ENCODE results near the gene KCNQ1.

Gene KCNQ1

DNA sequence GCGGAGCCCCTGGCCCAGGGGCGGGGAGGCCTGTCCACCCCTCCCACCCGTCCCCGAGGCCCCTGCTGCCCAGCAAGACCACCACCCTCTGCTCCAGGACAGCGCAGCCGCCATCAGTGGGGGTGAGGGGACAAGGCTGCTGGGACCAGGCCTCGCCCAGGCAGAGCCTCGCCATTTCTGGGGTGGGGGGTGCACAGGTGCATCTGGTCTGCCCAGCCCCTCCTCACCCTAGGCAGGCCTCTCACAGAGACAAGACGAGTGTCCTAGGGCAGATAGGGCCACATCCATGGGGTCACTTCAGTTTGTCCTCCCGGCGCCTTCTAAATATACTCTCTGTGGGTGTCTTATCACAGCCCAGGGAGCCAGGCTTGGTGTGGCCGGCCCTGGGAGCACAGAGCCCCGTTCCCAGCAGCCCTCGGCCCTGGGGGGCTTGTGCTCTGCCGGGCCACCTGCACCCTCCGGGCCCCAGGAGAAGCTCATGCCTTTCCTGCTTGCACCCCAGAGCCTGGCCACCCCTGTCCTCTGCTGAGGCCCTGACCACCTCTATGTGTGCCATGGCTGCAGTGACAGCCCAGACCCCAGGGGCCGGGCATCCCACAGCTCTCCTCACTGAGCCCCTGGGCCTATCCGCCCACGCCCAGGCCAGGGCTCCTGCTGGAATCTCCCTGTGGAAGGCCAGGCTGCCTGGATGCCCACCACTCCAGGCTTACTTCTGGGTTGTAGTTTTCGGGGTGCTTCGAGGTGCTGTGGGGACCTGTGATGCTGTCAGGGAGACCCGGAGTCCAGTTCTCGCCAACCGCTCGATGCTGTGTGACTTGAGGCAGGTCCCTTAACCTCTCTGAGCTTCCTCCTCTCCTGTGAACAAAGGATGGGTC lies 70.8 kb downstream of the KCNQ1 start:
- TF ChIP-seq, protein P1, sequence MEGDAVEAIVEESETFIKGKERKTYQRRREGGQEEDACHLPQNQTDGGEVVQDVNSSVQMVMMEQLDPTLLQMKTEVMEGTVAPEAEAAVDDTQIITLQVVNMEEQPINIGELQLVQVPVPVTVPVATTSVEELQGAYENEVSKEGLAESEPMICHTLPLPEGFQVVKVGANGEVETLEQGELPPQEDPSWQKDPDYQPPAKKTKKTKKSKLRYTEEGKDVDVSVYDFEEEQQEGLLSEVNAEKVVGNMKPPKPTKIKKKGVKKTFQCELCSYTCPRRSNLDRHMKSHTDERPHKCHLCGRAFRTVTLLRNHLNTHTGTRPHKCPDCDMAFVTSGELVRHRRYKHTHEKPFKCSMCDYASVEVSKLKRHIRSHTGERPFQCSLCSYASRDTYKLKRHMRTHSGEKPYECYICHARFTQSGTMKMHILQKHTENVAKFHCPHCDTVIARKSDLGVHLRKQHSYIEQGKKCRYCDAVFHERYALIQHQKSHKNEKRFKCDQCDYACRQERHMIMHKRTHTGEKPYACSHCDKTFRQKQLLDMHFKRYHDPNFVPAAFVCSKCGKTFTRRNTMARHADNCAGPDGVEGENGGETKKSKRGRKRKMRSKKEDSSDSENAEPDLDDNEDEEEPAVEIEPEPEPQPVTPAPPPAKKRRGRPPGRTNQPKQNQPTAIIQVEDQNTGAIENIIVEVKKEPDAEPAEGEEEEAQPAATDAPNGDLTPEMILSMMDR (IDR thresholded peaks at IDR 0.05; ENCODE audit: insufficient read depth, low read length, poor library complexity, severe bottlenecking): no peak
- no peak overlapping the region for H3K4me3 ChIP-seq (replicated peaks; ENCODE audit: low read depth, low read length)
- DNase-seq (ENCODE audit: extremely low read depth, insufficient read length): no peak
- H3K36me3 ChIP-seq (ENCODE audit: control insufficient read depth, insufficient read depth, low read length): no peaks in the 10 kb centered on the region
- H3K27me3 ChIP-seq (replicated peaks; ENCODE audit: control insufficient read depth, insufficient read depth, low read length): no peaks in the 10 kb centered on the region; the same call in 1 of the 2 replicates

DNA sequence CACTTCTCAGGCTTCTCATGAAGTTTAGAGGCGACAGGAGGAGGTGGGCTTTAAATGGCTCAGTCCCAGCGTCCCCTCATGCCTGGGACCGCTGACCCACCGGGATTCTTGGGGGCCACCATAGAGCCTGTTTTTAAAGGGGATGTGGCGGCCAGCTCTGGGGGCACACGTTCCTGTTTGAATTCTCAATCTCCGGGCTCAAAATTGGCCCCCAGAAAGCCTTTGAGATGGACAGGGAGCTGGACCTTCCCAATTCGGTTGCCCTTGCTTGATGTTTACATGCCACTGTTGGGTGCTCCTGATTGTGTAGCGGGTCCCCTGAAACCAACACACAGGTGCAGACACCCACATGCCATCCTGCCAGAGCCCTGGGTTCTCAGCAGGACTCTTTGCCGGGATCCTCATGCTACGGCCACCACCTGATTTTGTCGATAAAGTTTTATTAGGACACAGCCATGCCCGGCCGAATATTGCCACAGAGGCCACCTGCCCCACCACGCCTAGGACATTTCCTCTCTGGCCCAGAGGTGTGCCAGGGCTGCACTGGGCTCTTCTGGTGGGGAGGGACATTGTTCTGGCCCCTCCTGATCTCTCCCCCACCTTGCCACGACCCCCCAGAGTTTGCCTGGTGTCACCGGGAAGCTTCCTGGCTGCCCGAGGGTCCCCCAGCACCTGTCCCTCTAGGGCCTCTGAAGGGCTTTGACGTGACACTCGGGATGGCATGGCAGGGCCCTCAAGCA lies 71.6 kb downstream of the KCNQ1 start:
- Histone ChIP-seq H3K36me3 (ENCODE audit: control insufficient read depth, insufficient read depth, low read length) (no peaks in the 10 kb centered on the region), H3K27me3 (replicated peaks; ENCODE audit: control insufficient read depth, insufficient read depth, low read length) (no peaks in the 10 kb centered on the region), H3K4me3 (replicated peaks; ENCODE audit: low read depth, low read length) (no peak overlapping the region)
- no peak for DNase-seq (ENCODE audit: extremely low read depth, insufficient read length)
- TF ChIP-seq, protein P1 (IDR thresholded peaks at IDR 0.05; ENCODE audit: insufficient read depth, low read length, poor library complexity, severe bottlenecking): no peak

DNA sequence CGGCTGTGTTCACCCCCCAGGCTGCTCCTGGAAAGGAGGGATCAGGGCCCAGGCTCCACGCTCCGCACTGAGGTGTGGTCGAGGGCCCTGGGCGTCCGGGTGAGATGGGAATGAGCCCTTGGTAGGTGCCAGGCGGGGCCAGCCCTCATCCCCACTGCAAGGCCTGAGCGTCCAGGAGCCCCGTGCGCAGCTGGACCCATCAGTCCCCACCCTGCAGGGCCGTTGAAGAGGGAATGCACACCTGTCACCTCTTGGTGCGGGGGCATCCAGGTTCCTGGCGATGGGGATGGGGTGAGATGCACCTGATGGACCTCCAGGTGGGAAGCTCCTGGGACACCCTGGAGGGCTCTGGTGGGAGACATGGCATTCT lies 72.2 kb downstream of the KCNQ1 start:
- TF ChIP-seq, protein P1 (IDR thresholded peaks at IDR 0.05; ENCODE audit: insufficient read depth, low read length, poor library complexity, severe bottlenecking): no peak
- Histone ChIP-seq H3K36me3 (ENCODE audit: control insufficient read depth, insufficient read depth, low read length) (no peaks in the 10 kb centered on the region), H3K27me3 (replicated peaks; ENCODE audit: control insufficient read depth, insufficient read depth, low read length) (no peaks in the 10 kb centered on the region), H3K4me3 (replicated peaks; ENCODE audit: low read depth, low read length) (no peak overlapping the region)
- DNase-seq (ENCODE audit: extremely low read depth, insufficient read length): no peak

DNA sequence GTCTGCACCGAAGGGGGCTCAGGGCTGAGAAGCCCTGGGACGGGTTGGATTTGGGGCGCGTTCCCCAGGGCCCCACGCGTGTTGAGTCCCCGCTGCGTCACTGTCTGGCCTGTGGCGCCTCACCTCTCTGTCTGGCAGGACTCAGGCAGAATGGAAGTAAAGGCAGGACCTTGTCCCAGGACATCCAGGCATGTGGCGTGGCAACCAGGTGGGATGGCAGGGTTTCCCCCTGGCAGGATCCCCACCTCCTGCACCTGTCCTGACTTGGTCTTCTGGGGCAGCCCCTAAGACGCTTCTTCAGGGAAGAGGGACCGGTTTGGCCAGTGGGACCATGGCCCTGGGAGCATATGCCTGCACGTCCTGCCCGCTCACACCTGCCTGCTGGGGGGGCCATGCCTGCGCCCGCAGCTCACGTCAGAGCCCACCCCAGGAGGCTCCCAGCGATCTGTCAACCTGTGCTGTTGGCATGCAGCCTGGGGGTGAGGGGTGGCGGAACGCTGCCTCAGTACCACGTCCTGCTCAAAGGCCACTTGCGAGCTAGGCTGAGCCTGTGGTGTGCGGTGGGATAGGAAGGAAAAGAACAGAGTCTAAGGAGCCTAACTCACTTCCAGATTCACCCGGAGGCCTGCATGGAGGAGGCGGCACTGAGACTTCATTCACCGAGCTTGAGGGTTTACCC lies 72.7 kb downstream of the KCNQ1 start:
- TF ChIP-seq, protein P1 (IDR thresholded peaks at IDR 0.05; ENCODE audit: insufficient read depth, low read length, poor library complexity, severe bottlenecking): no peak
- Histone ChIP-seq H3K36me3 (ENCODE audit: control insufficient read depth, insufficient read depth, low read length) (no peaks in the 10 kb centered on the region), H3K4me3 (replicated peaks; ENCODE audit: low read depth, low read length) (no peak overlapping the region), H3K27me3 (replicated peaks; ENCODE audit: control insufficient read depth, insufficient read depth, low read length) (no peaks in the 10 kb centered on the region)
- no peak for DNase-seq (ENCODE audit: extremely low read depth, insufficient read length)

DNA sequence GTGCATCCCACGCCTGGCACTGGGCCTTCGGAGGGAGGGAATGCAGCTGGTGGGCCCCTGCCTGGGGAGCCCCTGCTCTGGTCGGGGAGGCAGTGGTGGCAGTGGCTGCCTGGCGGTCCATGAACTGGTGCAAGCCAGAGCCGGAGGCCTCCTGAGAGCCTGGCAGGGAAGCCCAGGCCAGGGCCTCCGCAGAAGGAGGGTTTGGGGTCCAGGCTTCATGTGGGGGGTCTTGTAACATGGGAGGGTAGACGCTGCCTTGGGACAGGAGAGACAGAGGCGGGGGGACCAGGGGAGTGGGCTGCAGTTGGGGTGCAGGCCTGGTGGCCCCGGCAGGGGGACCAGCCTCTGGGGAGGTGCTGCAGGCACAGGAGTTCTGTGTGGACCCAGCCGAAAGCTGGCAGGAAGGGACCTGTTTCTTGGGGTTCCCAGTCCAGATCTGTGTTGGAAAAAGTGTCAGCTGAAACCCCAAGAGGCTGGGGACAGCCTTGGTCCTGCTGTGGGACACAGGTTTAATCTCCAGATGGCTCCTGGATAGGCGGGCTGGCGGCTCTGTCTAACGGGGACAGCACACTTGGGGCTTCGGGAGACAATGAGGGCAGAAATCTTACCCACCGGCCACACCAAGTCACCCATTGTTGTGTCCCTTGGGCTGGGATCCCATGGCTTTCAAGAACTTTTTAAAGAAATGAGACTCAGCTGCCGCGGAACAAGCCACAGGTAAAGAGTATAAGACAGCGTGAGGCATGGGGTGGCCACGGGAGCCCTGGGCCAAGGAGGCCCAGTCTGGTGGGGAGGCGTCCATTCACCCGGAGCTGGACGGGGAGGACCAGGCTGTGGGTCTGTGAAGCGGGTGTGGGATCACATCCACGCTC lies 73.5 kb downstream of the KCNQ1 start:
- H3K36me3 ChIP-seq (ENCODE audit: control insufficient read depth, insufficient read depth, low read length): no peaks in the 10 kb centered on the region
- TF ChIP-seq, protein P1 (IDR thresholded peaks at IDR 0.05; ENCODE audit: insufficient read depth, low read length, poor library complexity, severe bottlenecking): no peak
- H3K27me3 ChIP-seq (replicated peaks; ENCODE audit: control insufficient read depth, insufficient read depth, low read length): no peaks in the 10 kb centered on the region

More for the DNA sequence above, 73.5 kb downstream of the KCNQ1 start:
- no peak overlapping the region for H3K4me3 ChIP-seq (replicated peaks; ENCODE audit: low read depth, low read length)
- DNase-seq (ENCODE audit: extremely low read depth, insufficient read length): no peak

All from GM06990 (cell line).